ENCODE results near the gene BCAR1.
"Not testable (repeated sequence)": the region's sequence is repeated elsewhere in the genome, so short reads cannot be mapped to it uniquely, and the experiment has no call there.

BCAR1 gene, protein sequence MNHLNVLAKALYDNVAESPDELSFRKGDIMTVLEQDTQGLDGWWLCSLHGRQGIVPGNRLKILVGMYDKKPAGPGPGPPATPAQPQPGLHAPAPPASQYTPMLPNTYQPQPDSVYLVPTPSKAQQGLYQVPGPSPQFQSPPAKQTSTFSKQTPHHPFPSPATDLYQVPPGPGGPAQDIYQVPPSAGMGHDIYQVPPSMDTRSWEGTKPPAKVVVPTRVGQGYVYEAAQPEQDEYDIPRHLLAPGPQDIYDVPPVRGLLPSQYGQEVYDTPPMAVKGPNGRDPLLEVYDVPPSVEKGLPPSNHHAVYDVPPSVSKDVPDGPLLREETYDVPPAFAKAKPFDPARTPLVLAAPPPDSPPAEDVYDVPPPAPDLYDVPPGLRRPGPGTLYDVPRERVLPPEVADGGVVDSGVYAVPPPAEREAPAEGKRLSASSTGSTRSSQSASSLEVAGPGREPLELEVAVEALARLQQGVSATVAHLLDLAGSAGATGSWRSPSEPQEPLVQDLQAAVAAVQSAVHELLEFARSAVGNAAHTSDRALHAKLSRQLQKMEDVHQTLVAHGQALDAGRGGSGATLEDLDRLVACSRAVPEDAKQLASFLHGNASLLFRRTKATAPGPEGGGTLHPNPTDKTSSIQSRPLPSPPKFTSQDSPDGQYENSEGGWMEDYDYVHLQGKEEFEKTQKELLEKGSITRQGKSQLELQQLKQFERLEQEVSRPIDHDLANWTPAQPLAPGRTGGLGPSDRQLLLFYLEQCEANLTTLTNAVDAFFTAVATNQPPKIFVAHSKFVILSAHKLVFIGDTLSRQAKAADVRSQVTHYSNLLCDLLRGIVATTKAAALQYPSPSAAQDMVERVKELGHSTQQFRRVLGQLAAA

DNA sequence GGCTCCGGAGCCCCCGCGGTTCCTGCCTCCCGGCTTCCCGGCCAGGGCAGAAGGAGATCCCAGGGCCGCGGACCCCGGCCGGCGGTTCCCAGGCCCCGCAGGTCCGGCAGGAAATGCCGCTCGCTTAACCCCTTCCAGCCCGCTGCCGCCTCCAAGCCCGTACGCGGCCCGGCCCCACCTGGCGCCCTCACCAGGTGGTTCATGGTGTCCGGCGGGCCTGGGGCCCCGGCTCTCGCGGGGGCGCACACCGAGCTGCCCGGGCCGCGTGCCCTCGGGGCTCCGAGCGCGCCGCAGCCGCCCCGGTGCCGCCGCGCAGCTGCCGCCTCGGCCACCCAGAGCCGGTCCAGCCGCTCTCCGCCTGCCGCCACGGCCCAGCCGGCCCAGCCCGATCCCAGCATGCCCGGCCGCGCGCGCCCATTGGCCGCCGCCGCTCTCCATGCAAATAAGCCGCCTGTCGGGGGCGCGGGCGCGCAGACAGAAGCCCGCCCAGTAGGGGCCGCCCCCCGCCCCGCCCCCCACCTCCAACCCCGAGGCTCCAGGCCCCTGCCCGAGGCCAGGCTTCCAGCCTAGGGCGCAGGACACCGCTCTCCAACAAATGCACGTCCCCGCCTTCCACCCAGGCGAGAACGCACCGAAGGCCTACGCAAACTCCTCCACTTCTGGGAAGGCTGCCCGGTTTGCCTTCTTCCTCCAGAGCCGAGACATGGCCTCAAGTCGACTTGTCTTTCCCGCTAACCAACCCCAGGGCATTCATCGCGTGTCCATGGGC lies at the start of gene BCAR1:
TSS of gene BCAR1 (minus strand) at position 345 of the 769 bp plus-strand sequence. CDS start at position 203, 142 bp downstream.
- DNase-seq, result peak; percentile 33

DNA sequence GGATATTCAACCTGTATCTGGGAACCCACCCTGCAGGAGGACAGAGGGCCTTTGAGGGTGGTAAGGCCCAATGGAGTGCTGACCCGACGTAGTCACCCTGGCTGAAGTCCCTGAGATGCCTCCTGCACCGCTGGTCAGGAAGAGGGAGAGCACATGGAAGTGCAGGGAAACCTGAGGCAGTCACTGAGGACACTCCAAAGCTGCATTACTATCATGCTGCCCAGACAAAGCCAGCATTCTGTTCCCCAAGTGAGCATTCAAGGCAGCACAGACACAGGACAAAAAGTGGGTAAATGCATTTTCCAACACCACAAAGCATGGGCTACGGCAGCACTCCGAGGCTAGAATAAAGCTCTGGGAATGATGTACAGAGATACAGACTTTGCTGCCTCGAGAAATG lies 46.8 kb upstream of the BCAR1 start:
- no peak for DNase-seq

GRCh38 chr16:75296606-75297005 lies 45.2 kb upstream of the BCAR1 start:
- peak; percentile 66 for DNase-seq

- DNase-seq, result no peak
Observed at GRCh38 chr16:75294773-75295459, 43.5 kb upstream of the BCAR1 start.

DNA sequence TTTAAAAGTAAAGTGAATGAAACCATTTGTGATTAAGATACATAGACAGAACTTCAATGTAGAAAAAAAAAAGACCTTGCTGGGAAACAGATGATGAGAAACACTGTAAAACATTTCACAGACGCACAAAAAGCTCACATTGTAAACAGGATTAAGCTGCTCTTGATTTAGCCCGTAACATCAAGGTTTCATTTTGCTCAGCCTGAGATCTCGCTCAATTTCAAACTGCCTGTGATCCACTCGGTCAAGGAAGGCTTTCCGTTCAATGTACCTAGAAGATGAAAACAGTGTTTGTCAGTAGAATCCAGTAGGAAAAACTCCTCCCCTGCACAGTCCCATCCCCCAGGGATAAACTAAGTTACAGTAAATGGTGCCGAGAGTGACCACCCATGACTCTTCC lies 42.3 kb upstream of the BCAR1 start:
- no peak for DNase-seq

DNA sequence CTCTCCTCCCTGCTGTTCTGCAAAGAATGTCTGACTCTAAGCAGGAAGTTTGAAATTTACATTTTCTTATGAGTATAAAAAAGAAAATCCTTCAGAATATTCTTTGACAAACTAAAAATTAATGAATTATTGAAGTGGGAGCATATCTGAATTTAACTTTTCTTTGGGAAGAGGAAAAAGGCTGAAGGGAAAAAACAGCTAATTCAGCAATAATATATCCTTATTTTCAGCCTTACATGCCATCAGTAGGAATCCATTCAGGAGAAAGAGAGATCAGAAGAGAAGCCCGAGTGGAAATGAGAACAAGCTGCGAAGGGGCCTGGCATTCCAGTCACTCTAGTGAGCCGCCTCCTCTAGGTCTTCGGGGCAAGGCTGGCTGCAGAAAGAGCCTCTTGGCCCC lies 41.7 kb upstream of the BCAR1 start:
- DNase-seq, result no peak

DNA sequence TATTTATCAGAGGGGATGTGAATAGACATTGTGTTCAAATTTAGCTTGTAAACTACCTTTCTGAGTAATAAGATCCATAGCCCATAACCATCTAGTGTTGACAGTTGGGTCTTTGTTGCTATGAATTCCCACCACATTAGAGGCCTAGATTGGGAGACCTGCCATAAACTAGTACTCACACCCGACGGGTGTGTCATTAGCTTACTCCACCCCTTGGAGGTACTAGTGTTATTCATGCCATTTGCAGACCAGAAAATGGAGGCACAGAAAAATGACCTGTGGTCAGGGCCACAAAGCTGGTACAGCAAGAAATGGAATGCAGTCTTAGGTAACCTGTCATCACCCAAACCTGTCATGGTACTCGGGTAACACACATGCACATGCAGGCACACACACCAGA lies 41.3 kb upstream of the BCAR1 start:
- DNase-seq, result no peak

GRCh38 chr16:75289189-75289588 lies 37.8 kb upstream of the BCAR1 start:
- no peak for DNase-seq

DNA sequence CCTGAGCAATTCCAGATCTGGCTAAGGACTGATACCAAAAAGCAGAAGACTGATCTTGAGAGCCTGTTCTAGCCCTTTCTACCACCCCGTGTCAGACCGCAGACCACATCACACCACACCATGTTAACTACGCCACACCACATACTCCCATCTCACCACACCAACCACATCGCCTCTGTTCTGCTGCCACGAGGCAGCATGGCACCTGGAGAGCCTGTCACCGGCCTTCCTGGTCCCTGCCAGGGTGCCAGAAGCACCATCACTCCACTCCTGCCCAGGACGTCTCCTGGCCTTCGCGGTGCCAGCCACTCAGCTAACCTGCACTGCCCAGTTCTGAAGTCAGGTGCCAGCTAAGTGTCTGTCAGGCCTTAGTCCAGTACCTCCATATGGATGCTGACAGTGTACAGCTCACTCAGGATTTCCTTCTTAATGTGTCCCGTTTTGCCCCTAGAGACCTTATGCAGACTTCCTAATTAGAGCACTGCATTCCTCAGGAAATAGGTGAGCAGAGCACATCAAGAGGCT lies 37.2 kb upstream of the BCAR1 start:
- DNase-seq, result no peak

- no peak for DNase-seq
Observed at GRCh38 chr16:75288181-75288580, 36.8 kb upstream of the BCAR1 start.

- DNase-seq, result no peak
Observed at GRCh38 chr16:75287708-75288107, 36.3 kb upstream of the BCAR1 start.

DNA sequence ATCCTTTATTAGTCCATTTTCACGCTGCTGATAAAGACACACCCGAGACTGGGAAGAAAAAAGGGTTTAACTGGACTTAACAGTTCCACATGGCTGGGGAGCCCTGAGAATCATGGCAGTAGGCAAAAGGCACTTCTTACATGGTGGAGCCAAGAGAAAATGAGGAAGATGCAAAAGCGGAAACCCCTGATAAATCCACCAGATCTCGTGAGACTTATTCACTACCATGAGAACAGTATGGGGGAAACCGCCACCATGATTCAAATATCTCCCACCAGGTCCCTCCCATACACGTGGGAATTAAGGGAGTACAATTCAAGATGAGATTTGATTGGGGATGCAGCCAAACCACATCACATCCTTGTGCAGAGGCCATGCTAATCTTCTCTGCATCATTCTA lies 35.0 kb upstream of the BCAR1 start:
- no peak for DNase-seq

DNA sequence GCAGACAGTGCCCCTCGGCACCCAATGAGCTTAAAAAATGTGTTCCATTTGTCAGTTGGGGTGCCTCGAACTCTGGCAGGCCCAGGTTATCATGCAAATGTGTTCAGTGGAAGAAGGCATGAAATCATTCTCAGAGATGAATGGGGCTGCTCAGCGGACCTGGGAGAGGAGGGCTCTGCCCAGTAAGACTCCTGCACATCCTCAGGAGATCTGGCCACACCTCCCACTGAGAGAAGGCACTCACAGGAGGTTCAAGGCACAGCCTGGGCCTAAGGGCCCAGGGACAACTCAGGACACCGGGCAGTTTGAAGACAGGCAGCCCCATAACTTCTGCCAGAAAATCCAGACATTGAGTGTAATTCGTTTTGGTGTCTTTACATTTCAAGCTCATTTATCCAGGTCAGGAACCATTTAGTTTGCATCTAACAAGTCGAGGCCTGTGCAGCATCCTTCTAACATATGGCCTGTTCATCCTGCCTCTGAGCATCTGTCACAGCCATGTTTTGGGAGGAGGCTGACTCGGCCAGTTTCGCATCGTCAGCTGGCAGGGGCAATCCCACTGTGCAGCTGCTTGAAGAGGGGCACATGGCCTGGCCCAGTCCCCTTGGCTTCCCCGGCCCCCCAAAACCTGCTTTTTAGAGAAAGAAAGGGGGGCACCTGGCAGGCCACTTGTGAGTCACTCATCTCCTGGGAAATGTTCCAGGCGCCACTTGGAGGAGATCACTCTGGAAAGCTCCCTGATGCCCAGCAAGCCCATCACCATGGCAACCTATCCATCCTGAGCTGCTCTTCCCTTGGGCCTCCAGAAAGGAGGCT lies 31.2 kb upstream of the BCAR1 start:
- no peak for DNase-seq

- DNase-seq, result no peak
Observed at GRCh38 chr16:75281826-75282225, 30.4 kb upstream of the BCAR1 start.

DNA sequence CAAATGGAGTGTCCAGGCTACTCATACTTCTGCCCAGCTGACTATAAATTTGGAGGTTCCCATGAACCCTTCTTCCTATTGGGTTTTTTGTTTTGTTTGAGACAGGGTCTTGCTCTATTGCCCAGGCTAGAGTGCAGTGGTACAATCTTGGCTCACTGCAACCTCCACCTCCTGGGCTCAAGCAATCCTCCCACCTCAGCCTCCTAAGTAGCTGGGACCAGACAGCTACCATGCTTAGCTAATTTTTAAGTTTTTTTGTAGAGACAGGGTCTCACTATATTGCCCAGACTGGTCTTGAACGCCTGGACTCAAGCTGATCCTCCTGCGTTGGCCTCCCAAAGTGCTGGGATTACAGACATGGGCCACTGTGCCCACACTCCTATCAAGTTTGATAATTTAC lies 29.6 kb upstream of the BCAR1 start:
- not testable (repeated sequence) for DNase-seq

DNA sequence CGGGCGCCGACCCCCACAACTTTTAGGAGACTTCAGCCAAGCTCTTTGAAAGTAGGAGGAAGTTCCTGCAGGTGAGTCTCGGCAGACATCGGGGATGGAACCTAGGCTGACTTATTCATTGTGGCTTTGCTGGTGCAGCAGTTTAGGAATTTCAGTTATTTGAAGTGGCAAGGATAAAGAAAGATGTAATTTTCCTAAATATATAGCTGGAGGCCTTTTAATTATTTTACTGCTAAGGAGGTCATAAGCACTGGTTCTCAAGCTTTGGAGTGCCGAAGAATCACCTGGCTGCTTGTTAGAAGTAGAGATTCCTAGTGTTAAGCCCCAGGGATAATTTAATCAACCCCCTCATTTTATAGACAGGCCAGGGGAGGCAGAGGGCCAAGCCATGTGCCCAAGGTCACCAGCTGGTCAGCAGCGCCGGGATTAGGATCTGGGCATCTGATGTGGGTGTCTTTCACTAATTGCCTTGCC lies 28.9 kb upstream of the BCAR1 start:
- no peak for DNase-seq

DNA sequence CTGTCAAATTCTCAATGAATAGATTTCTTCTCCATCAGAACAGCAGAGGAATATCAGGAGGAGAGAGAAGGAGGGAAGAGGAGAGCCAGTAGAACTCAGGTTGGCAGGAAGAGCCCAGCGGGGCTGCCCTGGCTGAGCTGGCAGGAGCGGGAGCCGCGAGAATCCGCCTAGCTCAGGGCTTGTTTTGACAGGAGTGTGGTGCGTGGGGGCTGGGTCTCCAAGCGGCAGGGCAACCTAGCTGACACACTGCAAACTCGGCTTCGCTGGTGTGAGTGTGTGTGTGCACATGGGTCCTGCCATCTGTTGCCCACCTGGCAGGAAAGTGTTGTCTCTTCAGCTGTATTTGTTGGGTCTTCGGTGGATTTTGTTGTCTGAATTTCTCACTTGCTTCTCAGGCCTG lies 27.9 kb upstream of the BCAR1 start:
- peak; percentile 57 for DNase-seq

DNA sequence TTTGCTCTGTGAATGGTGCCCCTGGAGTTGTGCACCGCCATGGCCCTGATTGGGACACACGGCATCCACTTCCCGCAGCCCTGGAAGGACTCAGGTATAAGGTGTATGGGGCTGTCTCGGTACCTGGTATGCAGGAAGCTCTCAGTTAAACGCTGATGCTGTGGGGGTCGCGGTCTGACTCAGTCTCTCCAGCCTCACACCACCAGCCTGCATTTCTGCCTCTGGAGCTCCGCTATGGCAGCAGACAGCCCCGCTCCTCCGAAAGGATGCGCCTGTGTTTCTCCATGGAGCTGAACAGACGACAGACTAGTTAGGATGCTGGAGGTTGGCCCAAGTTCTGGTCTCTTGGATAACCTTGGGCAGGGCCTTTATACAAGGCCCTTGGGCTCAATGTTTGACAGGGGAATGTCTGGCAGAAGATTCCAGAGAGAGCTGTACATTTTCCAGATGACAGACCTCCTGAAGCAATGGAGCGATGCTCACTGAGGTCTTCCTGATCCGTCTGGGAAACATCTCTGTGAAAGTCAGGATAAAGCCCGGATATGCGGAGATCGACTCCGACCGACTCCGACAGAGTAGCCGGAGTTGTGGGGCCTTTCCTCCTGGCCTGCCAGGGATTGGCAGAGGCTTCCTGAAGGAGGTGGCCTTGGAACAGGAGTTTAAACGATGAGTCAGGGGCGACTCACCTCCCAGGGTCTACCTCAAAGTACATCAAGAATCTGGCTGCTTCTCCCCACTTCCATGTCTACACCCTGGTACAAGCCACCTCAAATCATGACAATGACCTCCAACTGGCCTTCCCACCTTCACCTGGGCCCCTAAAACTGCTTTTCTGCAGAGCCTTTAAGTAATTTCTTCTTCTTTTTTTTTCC lies 21.9 kb upstream of the BCAR1 start:
- DNase-seq, result no peak

DNA sequence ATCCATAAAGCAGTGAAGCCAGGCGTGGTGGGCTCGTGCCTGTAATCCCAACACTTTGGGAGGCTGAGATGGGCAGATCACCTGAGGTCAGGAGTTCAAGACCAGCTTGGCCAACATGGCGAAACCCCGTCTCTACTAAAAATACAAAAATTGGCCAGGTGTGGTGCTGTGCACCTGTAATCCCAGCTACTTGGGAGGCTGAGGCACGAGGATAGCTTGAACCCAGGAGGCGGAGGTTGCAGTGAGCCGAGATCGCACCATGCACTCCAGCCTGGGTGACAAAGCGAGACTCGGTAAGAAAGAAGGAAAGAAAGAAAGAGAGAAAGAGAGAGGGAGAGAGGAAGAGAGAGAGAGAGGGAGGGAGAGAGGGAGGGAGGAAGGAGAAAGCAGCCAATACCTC lies 21.2 kb upstream of the BCAR1 start:
- not testable (repeated sequence) for DNase-seq

GRCh38 chr16:75272097-75272551 lies 20.7 kb upstream of the BCAR1 start:
- DNase-seq, result no peak
